Loucy (cell line): ENCODE data around the gene C6orf163.

Experiments
- H2AFZ ChIP-seq: fragments of 200-600 bp; sonication (generic); 2 replicates; pipeline ENCODE4 v1.6.0; 2016; ENCODE audit warnings: antibody characterized with exemption, mild to moderate bottlenecking, low read length, moderate library complexity
- H3F3A ChIP-seq: fragments of 200-600 bp; 2 replicates; pipeline ENCODE4 v1.6.0; 2016; ENCODE audit warnings: antibody characterized with exemption, low read depth, mild to moderate bottlenecking
- H3K27me3 ChIP-seq: fragments of 200-600 bp; sonication (generic); 2 replicates; pipeline ENCODE4 v1.6.1; 2014; ENCODE audit warnings: low read length, mild to moderate bottlenecking; ENCODE audit not compliant: insufficient read depth, poor library complexity, severe bottlenecking
- H3K36me3 ChIP-seq: fragments of 200-600 bp; sonication (generic); 2 replicates; pipeline ENCODE4 v1.6.1; 2016; ENCODE audit warnings: low read length; ENCODE audit not compliant: insufficient read depth
- H3K4me1 ChIP-seq: fragments of 200-600 bp; sonication (generic); 2 replicates; pipeline ENCODE4 v1.5.1; 2014; ENCODE audit warnings: low read length, mild to moderate bottlenecking; ENCODE audit not compliant: insufficient read depth, poor library complexity, severe bottlenecking
- H3K4me2 ChIP-seq: fragments of 200-600 bp; sonication (generic); 2 replicates; pipeline ENCODE4 v1.6.0; 2014; ENCODE audit warnings: antibody characterized with exemption, low read length, low read depth, mild to moderate bottlenecking; ENCODE audit not compliant: poor library complexity, severe bottlenecking
- H3K4me3 ChIP-seq: fragments of 200-600 bp; sonication (generic); 2 replicates; pipeline ENCODE4 v1.5.1; 2014; ENCODE audit warnings: low read length, mild to moderate bottlenecking, mixed read lengths; ENCODE audit not compliant: poor library complexity, severe bottlenecking
- H3K79me2 ChIP-seq: fragments of 200-600 bp; sonication (generic); 2 replicates; pipeline ENCODE4 v1.6.1; 2014; ENCODE audit warnings: low read length; ENCODE audit not compliant: insufficient read depth
- H3K9ac ChIP-seq: fragments of 200-600 bp; sonication (generic); 2 replicates; pipeline ENCODE4 v1.6.0; 2014; ENCODE audit warnings: mild to moderate bottlenecking, low read depth, low read length, moderate library complexity; ENCODE audit not compliant: poor library complexity, severe bottlenecking
- H3K9me2 ChIP-seq: fragments of 200-600 bp; sonication (generic); replicated peaks from 2 replicates; pipeline ENCODE4 v1.6.1; 2016; ENCODE audit warnings: low read depth, low read length, mixed read lengths
- H3K9me3 ChIP-seq: fragments of 200-600 bp; sonication (generic); 2 replicates; pipeline ENCODE4 v1.6.1; 2014; ENCODE audit warnings: mild to moderate bottlenecking, antibody characterized with exemption, low read length, low read depth; ENCODE audit not compliant: insufficient read depth
- H4K20me1 ChIP-seq: fragments of 200-600 bp; sonication (generic); 2 replicates; pipeline ENCODE4 v1.6.0; 2014; ENCODE audit warnings: antibody characterized with exemption, low read length, mild to moderate bottlenecking; ENCODE audit not compliant: insufficient read depth, poor library complexity, severe bottlenecking
- CTCF ChIP-seq: fragments of 200-600 bp; sonication (generic); conservative IDR thresholded peaks from 2 replicates; pipeline ENCODE4 v1.5.1; 2014; ENCODE audit warnings: mild to moderate bottlenecking, antibody characterized with exemption, low read length
- EZH2phosphoT487 ChIP-seq: fragments of 200-600 bp; IDR thresholded peaks from 2 replicates; pipeline ENCODE4 v1.6.1; 2018; ENCODE audit warnings: antibody characterized with exemption, mild to moderate bottlenecking, moderate library complexity, borderline replicate concordance

Gene C6orf163

GRCh38 chr6:87397656-87398055, 53.0 kb downstream of the C6orf163 start:
- H3K9me2 ChIP-seq, result no peaks in the 10 kb centered on the region
- no peaks in the 10 kb centered on the region for H3F3A ChIP-seq
- no peak overlapping the region for H3K4me2 ChIP-seq
- TF ChIP-seq EZH2phosphoT487 (no peak), CTCF (no peak)
- H3K27me3 ChIP-seq, result no peaks in the 10 kb centered on the region
- no peak overlapping the region for H3K9ac ChIP-seq
- H3K4me1 ChIP-seq, result no peaks in the 10 kb centered on the region
- no peaks in the 10 kb centered on the region for H3K9me3 ChIP-seq
- no peaks in the 10 kb centered on the region for H3K36me3 ChIP-seq
- no peaks in the 10 kb centered on the region for H4K20me1 ChIP-seq
- H3K4me3 ChIP-seq, result no peak overlapping the region
- H2AFZ ChIP-seq, result no peak overlapping the region
- H3K79me2 ChIP-seq, result no peaks in the 10 kb centered on the region

GRCh38 chr6:87401832-87402231, 57.2 kb downstream of the C6orf163 start:
- no peaks in the 10 kb centered on the region for H3K27me3 ChIP-seq
- no peaks in the 10 kb centered on the region for H3K9me2 ChIP-seq
- H4K20me1 ChIP-seq, result no peaks in the 10 kb centered on the region
- no peaks in the 10 kb centered on the region for H3K36me3 ChIP-seq
- H3K9me3 ChIP-seq, result no peaks in the 10 kb centered on the region
- H3K4me2 ChIP-seq, result no peak overlapping the region
- H3K79me2 ChIP-seq, result no peaks in the 10 kb centered on the region
- no peaks in the 10 kb centered on the region for H3F3A ChIP-seq
- TF ChIP-seq CTCF, result no peak
- no peak for TF ChIP-seq EZH2phosphoT487
- no peak overlapping the region for H2AFZ ChIP-seq
- H3K4me3 ChIP-seq, result no peak overlapping the region
- H3K4me1 ChIP-seq, result no peaks in the 10 kb centered on the region
- no peak overlapping the region for H3K9ac ChIP-seq

- Histone ChIP-seq H3K9me2 (no peaks in the 10 kb centered on the region), H2AFZ (peak overlapping the region; percentile 88), H3K9me3 (no peaks in the 10 kb centered on the region), H3K36me3 (no peaks in the 10 kb centered on the region), H4K20me1 (no peaks in the 10 kb centered on the region), H3K4me2 (peak overlapping the region; percentile 87), H3K4me1 (peaks cover 6% of the 10 kb centered on the region), H3K9ac (no peak overlapping the region), H3K79me2 (no peaks in the 10 kb centered on the region), H3K27me3 (no peaks in the 10 kb centered on the region), H3K4me3 (peak overlapping the region; percentile 76), H3F3A (no peaks in the 10 kb centered on the region; the same call in 1 of the 2 replicates)
- no peak for TF ChIP-seq CTCF
- TF ChIP-seq EZH2phosphoT487, result no peak
Measured at GRCh38 chr6:87407561-87407900, 62.9 kb downstream of the C6orf163 start.
